ENCODE results near the gene PHYHD1.

DNA sequence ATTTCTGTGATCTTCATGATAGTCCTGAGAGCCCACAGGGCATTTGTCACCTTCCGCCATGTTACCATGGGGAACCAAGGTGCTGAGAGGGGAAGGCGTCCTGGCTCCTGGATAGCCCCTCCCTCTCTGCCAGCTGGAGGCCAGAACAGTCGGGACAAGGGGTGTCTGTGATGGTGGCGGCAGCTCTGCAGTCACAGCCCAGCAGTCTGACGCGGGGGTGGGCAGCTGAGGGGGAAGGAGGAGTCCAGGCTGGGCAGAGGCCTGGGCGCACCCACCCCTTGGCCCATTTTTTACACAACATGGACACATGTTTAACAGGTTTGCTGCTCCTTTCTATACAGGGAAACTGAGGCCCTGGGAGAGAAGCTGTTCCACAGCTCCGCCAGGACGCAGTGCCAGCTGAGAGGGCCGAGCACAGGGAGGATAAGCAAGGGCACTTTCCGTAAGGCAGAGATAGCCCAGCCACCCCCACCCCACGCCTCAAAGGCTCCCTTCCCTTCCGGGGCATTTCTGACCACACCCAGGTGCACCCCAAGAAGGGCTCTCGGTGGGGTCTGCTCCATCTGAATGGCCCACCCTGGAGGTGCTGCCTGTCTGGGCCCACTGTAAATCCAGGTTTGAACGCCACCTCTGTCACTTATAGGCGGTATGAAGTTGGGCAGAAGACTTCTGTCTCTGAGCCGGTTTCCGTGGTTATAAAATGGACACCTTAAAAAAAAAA, 21.8 kb upstream of the PHYHD1 start:
- TF ChIP-seq, protein P1, sequence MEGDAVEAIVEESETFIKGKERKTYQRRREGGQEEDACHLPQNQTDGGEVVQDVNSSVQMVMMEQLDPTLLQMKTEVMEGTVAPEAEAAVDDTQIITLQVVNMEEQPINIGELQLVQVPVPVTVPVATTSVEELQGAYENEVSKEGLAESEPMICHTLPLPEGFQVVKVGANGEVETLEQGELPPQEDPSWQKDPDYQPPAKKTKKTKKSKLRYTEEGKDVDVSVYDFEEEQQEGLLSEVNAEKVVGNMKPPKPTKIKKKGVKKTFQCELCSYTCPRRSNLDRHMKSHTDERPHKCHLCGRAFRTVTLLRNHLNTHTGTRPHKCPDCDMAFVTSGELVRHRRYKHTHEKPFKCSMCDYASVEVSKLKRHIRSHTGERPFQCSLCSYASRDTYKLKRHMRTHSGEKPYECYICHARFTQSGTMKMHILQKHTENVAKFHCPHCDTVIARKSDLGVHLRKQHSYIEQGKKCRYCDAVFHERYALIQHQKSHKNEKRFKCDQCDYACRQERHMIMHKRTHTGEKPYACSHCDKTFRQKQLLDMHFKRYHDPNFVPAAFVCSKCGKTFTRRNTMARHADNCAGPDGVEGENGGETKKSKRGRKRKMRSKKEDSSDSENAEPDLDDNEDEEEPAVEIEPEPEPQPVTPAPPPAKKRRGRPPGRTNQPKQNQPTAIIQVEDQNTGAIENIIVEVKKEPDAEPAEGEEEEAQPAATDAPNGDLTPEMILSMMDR (IDR thresholded peaks at IDR 0.05; ENCODE audit: low read length): no peak
- TF ChIP-seq EZH2phosphoT487 (IDR thresholded peaks at IDR 0.05; ENCODE audit: low read length): no peak
- no peak for TF ChIP-seq EZH2 (optimal IDR thresholded peaks at IDR 0.05; ENCODE audit: low read depth, low read length)
